ENCODE measurements around the gene MSANTD7. TPM values are rescaled to one million over a fixed set of nuclear protein-coding genes. Genes with fewer than 3 reads are reported as not detected.

MSANTD7 gene
- total and polyA plus RNA-seq, 9 of the 15 experiments (the other 6 are each of a cell fraction or from before 2014, with no cell fraction given), result 5.2 to 27.3 (median 23.6) TPM

DNA sequence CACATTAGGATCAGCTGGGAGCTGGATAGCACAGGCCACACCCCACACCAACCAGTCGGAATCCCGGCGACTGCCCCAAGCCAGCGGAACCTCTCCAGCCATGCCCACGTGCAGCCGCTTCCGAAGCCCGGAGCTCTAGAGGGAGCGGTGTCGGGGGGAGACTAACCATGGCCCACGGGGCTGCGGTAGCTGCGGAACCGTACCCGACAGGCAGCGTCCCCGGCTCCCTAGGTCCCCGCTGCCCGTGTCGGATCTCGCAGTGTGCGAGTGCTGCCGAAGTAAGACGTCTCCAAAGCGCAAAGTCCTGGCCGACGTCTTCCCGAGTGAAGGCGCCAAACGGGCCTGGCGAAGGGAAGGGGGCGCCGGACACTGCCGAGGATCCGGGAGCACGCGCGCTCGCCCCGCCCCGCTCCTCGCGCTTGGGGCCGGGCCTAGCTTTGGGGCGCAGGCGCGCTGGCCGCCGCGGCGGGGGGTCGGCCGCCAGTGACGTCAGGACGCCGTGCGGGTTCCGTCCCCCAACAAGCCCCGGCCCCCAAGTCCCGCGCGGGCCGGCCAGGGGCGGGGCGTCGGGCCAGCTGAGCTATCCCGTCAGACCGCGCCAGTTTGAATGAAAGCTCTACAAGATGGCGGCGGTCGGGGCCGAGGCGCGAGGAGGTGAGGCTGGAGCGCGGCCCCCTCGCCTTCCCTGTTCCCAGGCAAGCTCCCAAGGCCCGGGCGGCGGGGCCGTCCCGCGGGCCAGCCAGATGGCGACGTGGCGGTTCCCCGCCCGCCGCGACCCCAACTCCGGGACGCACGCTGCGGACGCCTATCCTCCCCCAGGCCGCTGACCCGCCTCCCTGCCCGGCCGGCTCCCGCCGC lies 40.4 kb downstream of the MSANTD7 start, which contains the start of gene SUV39H2 (continued):
- TF ChIP-seq, protein P1, sequence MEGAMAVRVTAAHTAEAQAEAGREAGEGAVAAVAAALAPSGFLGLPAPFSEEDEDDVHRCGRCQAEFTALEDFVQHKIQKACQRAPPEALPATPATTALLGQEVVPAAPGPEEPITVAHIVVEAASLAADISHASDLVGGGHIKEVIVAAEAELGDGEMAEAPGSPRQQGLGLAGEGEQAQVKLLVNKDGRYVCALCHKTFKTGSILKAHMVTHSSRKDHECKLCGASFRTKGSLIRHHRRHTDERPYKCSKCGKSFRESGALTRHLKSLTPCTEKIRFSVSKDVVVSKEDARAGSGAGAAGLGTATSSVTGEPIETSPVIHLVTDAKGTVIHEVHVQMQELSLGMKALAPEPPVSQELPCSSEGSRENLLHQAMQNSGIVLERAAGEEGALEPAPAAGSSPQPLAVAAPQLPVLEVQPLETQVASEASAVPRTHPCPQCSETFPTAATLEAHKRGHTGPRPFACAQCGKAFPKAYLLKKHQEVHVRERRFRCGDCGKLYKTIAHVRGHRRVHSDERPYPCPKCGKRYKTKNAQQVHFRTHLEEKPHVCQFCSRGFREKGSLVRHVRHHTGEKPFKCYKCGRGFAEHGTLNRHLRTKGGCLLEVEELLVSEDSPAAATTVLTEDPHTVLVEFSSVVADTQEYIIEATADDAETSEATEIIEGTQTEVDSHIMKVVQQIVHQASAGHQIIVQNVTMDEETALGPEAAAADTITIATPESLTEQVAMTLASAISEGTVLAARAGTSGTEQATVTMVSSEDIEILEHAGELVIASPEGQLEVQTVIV (CRISPR knock-in tag; IDR thresholded peaks at IDR 0.05; ENCODE audit: borderline replicate concordance), result 0 out of 2 replicates have a peak, but pooled peaks have one; percentile 20
- TF ChIP-seq TAF9B (IDR thresholded peaks at IDR 0.05; ENCODE audit: partially characterized antibody) (peak; percentile 76), MYC (IDR thresholded peaks at IDR 0.05; ENCODE audit: low read depth, low read length) (peak; percentile 89), MYC (CRISPR knock-in tag; IDR thresholded peaks at IDR 0.05; ENCODE audit: borderline replicate concordance, low read depth) (peak; percentile 95; the same call in 1 of the 2 replicates), JUN (IDR thresholded peaks at IDR 0.05; ENCODE audit: borderline replicate concordance, low read depth, low read length) (no peak; the same call in 1 of the 2 replicates), JUN (CRISPR knock-in tag; IDR thresholded peaks at IDR 0.05; ENCODE audit: borderline replicate concordance) (0 out of 2 replicates have a peak, but pooled peaks have one; percentile 38), ASH1L (IDR thresholded peaks at IDR 0.05; ENCODE audit: borderline replicate concordance, low read depth, partially characterized antibody) (no peak), GTF2A2 (tag; IDR thresholded peaks at IDR 0.05) (no peak), ARID1B (IDR thresholded peaks at IDR 0.05) (peak; percentile 24; the same call in 1 of the 2 replicates), ESRRA (IDR thresholded peaks at IDR 0.05; ENCODE audit: borderline replicate concordance, low read depth) (peak; percentile 43; the same call in 1 of the 2 replicates), ZBED1 (IDR thresholded peaks at IDR 0.05) (no peak), DACH1 (IDR thresholded peaks at IDR 0.05; ENCODE audit: partially characterized antibody) (peak; percentile 90), ATF1 (CRISPR knock-in tag; IDR thresholded peaks at IDR 0.05) (peak; percentile 23; the same call in 1 of the 2 replicates), ATF1 (tag; IDR thresholded peaks at IDR 0.05) (peak; percentile 93), PTBP1 (IDR thresholded peaks at IDR 0.05; ENCODE audit: low read depth, low read length) (no peak)
- TF ChIP-seq, protein P2, sequence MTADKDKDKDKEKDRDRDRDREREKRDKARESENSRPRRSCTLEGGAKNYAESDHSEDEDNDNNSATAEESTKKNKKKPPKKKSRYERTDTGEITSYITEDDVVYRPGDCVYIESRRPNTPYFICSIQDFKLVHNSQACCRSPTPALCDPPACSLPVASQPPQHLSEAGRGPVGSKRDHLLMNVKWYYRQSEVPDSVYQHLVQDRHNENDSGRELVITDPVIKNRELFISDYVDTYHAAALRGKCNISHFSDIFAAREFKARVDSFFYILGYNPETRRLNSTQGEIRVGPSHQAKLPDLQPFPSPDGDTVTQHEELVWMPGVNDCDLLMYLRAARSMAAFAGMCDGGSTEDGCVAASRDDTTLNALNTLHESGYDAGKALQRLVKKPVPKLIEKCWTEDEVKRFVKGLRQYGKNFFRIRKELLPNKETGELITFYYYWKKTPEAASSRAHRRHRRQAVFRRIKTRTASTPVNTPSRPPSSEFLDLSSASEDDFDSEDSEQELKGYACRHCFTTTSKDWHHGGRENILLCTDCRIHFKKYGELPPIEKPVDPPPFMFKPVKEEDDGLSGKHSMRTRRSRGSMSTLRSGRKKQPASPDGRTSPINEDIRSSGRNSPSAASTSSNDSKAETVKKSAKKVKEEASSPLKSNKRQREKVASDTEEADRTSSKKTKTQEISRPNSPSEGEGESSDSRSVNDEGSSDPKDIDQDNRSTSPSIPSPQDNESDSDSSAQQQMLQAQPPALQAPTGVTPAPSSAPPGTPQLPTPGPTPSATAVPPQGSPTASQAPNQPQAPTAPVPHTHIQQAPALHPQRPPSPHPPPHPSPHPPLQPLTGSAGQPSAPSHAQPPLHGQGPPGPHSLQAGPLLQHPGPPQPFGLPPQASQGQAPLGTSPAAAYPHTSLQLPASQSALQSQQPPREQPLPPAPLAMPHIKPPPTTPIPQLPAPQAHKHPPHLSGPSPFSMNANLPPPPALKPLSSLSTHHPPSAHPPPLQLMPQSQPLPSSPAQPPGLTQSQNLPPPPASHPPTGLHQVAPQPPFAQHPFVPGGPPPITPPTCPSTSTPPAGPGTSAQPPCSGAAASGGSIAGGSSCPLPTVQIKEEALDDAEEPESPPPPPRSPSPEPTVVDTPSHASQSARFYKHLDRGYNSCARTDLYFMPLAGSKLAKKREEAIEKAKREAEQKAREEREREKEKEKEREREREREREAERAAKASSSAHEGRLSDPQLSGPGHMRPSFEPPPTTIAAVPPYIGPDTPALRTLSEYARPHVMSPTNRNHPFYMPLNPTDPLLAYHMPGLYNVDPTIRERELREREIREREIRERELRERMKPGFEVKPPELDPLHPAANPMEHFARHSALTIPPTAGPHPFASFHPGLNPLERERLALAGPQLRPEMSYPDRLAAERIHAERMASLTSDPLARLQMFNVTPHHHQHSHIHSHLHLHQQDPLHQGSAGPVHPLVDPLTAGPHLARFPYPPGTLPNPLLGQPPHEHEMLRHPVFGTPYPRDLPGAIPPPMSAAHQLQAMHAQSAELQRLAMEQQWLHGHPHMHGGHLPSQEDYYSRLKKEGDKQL (CRISPR knock-in tag; IDR thresholded peaks at IDR 0.05; ENCODE audit: borderline replicate concordance), result no peak
- TF ChIP-seq, protein P3, sequence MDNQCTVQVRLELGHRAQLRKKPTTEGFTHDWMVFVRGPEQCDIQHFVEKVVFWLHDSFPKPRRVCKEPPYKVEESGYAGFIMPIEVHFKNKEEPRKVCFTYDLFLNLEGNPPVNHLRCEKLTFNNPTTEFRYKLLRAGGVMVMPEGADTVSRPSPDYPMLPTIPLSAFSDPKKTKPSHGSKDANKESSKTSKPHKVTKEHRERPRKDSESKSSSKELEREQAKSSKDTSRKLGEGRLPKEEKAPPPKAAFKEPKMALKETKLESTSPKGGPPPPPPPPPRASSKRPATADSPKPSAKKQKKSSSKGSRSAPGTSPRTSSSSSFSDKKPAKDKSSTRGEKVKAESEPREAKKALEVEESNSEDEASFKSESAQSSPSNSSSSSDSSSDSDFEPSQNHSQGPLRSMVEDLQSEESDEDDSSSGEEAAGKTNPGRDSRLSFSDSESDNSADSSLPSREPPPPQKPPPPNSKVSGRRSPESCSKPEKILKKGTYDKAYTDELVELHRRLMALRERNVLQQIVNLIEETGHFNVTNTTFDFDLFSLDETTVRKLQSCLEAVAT (IDR thresholded peaks at IDR 0.05), result 0 out of 4 replicates have a peak, but pooled peaks of 1 of the 2 experiments have one; percentile 45
- TF ChIP-seq, protein P4, sequence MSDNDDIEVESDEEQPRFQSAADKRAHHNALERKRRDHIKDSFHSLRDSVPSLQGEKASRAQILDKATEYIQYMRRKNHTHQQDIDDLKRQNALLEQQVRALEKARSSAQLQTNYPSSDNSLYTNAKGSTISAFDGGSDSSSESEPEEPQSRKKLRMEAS (CRISPR knock-in tag; IDR thresholded peaks at IDR 0.05), result peak; percentile 89

Data from K562 (cell line).